Measurements from ENCODE around the gene CIBAR2.

DNA sequence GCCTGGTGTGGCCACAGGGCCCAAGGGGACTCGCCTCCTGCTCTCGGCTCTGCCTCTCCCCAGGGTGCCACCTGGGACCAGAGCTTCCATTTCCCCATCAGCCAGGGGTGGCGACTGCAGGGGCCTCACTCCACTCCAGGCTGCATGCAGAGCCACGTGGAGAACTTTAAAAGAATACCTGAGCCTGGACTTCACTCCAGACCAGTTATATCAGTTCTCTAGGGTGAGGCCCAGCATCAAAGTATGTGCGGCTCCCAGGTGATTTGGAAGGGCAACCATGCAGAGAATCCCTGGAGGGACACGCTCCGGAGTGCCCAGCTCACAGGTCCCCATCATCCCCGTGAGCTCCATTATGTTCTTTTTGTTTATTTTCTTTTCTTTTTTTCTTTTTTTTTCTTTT is 44.8 kb downstream of the CIBAR2 start:
- TF ChIP-seq, protein P1, sequence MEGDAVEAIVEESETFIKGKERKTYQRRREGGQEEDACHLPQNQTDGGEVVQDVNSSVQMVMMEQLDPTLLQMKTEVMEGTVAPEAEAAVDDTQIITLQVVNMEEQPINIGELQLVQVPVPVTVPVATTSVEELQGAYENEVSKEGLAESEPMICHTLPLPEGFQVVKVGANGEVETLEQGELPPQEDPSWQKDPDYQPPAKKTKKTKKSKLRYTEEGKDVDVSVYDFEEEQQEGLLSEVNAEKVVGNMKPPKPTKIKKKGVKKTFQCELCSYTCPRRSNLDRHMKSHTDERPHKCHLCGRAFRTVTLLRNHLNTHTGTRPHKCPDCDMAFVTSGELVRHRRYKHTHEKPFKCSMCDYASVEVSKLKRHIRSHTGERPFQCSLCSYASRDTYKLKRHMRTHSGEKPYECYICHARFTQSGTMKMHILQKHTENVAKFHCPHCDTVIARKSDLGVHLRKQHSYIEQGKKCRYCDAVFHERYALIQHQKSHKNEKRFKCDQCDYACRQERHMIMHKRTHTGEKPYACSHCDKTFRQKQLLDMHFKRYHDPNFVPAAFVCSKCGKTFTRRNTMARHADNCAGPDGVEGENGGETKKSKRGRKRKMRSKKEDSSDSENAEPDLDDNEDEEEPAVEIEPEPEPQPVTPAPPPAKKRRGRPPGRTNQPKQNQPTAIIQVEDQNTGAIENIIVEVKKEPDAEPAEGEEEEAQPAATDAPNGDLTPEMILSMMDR (IDR thresholded peaks at IDR 0.05) = no peak
- TF ChIP-seq POLR2A (IDR thresholded peaks at IDR 0.05) = no peak
